HepG2 (cell line): ENCODE results near the gene CRLF1. TPM values are rescaled to one million over a fixed set of nuclear protein-coding genes. Genes with fewer than 3 reads are reported as not detected.
A peak's percentile ranks its signal among the peaks of the same experiment; 100 is the strongest.

Experiments used
- AGO1 ChIP-seq: fragments of 200-400 bp; formaldehyde crosslinking; IDR thresholded peaks from 2 replicates; pipeline ENCODE4 v1.6.1; 2017; ENCODE audit warnings: mild to moderate bottlenecking, low read depth, low read length, moderate library complexity; ENCODE audit not compliant: poor library complexity, severe bottlenecking
- CREM ChIP-seq, 2 experiments: sonication (generic) in 1 of 2; formaldehyde crosslinking in 1 of 2; IDR thresholded peaks; 2 replicates each; pipeline versions ENCODE4 v1.4.0 to v1.6.1; 2016 to 2020; ENCODE audit warnings: antibody characterized with exemption in 1 of 2, mild to moderate bottlenecking in 1 of 2, missing genetic modification reagents in 1 of 2
- E2F5 ChIP-seq: sonication (generic); formaldehyde crosslinking; conservative IDR thresholded peaks from 2 replicates; pipeline ENCODE4 v1.4.0; 2020; ENCODE audit warnings: missing genetic modification reagents
- HMG20A ChIP-seq: IDR thresholded peaks from 2 replicates; pipeline ENCODE4 v1.6.1; 2016; ENCODE audit warnings: borderline replicate concordance
- KDM2A ChIP-seq: sonication (generic); formaldehyde crosslinking; IDR thresholded peaks from 2 replicates; pipeline ENCODE4 v1.4.0; 2020; ENCODE audit warnings: low read depth, missing genetic modification reagents, borderline replicate concordance
- MBNL3 ChIP-seq: fragments of 250-450 bp; sonication (Bioruptor Pico); conservative IDR thresholded peaks from 2 replicates; pipeline ENCODE4 v1.8.0; 2022; ENCODE audit warnings: mild to moderate bottlenecking, inconsistent platforms
- MTF2 ChIP-seq: sonication (generic); formaldehyde crosslinking; IDR thresholded peaks from 2 replicates; pipeline ENCODE4 v1.5.0; 2020; ENCODE audit warnings: missing genetic modification reagents, borderline replicate concordance
- PAX8 ChIP-seq: sonication (generic); formaldehyde crosslinking; IDR thresholded peaks from 2 replicates; pipeline ENCODE4 v1.8.0; 2022; ENCODE audit warnings: mild to moderate bottlenecking, missing genetic modification reagents, borderline replicate concordance
- PCBP1 ChIP-seq: fragments of 200-400 bp; formaldehyde crosslinking; IDR thresholded peaks from 2 replicates; pipeline ENCODE4 v1.6.1; 2017; ENCODE audit warnings: mild to moderate bottlenecking, low read depth, low read length, borderline replicate concordance
- RAD21 ChIP-seq: fragments of 450-650 bp; formaldehyde crosslinking; IDR thresholded peaks from 2 replicates; pipeline ENCODE4 v1.5.0; 2020; ENCODE audit warnings: mild to moderate bottlenecking
- RBM22 ChIP-seq: fragments of 200-400 bp; formaldehyde crosslinking; optimal IDR thresholded peaks from 2 replicates; pipeline ENCODE3; 2017; ENCODE audit warnings: mild to moderate bottlenecking, low read length, moderate library complexity
- RORA ChIP-seq: sonication (generic); formaldehyde crosslinking; IDR thresholded peaks from 2 replicates; pipeline ENCODE4 v1.5.0; 2020; ENCODE audit warnings: mild to moderate bottlenecking, missing genetic modification reagents, moderate library complexity
- SAP130 ChIP-seq: IDR thresholded peaks from 2 replicates; pipeline ENCODE4 v1.6.1; 2016; ENCODE audit warnings: low read depth
- STAT5B ChIP-seq: sonication (generic); formaldehyde crosslinking; IDR thresholded peaks from 2 replicates; pipeline ENCODE4 v1.4.0; 2020; ENCODE audit warnings: missing genetic modification reagents
- ZBTB2 ChIP-seq: sonication (generic); formaldehyde crosslinking; IDR thresholded peaks from 2 replicates; pipeline ENCODE4 v1.8.0; 2022; ENCODE audit warnings: low read depth, missing genetic modification reagents
- ZBTB42 ChIP-seq: sonication (generic); formaldehyde crosslinking; IDR thresholded peaks from 2 replicates; pipeline ENCODE4 v1.5.0; 2020; ENCODE audit warnings: mild to moderate bottlenecking, missing genetic modification reagents
- ZFP82 ChIP-seq: sonication (generic); formaldehyde crosslinking; IDR thresholded peaks from 2 replicates; pipeline ENCODE4 v1.5.1; 2020; ENCODE audit warnings: mild to moderate bottlenecking, missing genetic modification reagents, borderline replicate concordance
- ZMYM4 ChIP-seq: sonication (generic); formaldehyde crosslinking; IDR thresholded peaks from 2 replicates; pipeline ENCODE4 v1.8.1; 2023; ENCODE audit warnings: mild to moderate bottlenecking, missing genetic modification reagents
- ZNF225 ChIP-seq: sonication (generic); formaldehyde crosslinking; IDR thresholded peaks from 2 replicates; pipeline ENCODE4 v1.4.0; 2020; ENCODE audit warnings: mild to moderate bottlenecking, missing genetic modification reagents
- ZNF503 ChIP-seq: sonication (generic); formaldehyde crosslinking; IDR thresholded peaks from 2 replicates; pipeline ENCODE4 v1.4.0; 2020; ENCODE audit warnings: missing genetic modification reagents
- ZNF768 ChIP-seq: sonication (generic); formaldehyde crosslinking; IDR thresholded peaks from 2 replicates; pipeline ENCODE4 v1.4.0; 2020; ENCODE audit warnings: missing genetic modification reagents
- polyA plus RNA-seq, 8 experiments: library from polyadenylated mRNA; depleted of rRNA in 3 of 8; stranded (reverse) in 7 of 8; unstranded in 1 of 8; fragments of >200 nt; fragmentation: Illumina TruSeq in 4 of 8; extraction: Trizol in 4 of 8; gene quantifications; 2 replicates each; pipeline versions ENCODE4 v1.2.1 to v1.2.3, GENCODE V29; 2011 to 2016; ENCODE audit warnings: low read depth in 4 of 8, missing spikeins in 1 of 8, mixed read lengths in 1 of 8; ENCODE audit not compliant: insufficient read depth in 1 of 8
- total RNA-seq, 5 experiments: library from RNA; depleted of rRNA; stranded (reverse); fragments of >200 nt; fragmentation: Illumina TruSeq; extraction: Trizol; gene quantifications; 2 replicates each; pipeline ENCODE4 v1.2.3, GENCODE V29; 2016; ENCODE audit warnings: low read depth in 1 of 5

The CRLF1 gene
- total and polyA plus RNA-seq, 2 of the 13 experiments (the other 11 are each of a cell fraction or from before 2014, with no cell fraction given): 217 to 296 TPM

- TF ChIP-seq KDM2A (CRISPR knock-in tag) (peak; percentile 63; the same call in 1 of the 2 replicates), ZNF225 (peak; percentile 28; the same call in 1 of the 2 replicates), AGO1 (peak; percentile 18), MBNL3 (CRISPR knock-in tag) (no peak), SAP130 (CRISPR knock-in tag) (peak; percentile 18; the same call in 1 of the 2 replicates), RAD21 (CRISPR knock-in tag) (peak; percentile 60), MTF2 (CRISPR knock-in tag) (no peak), ZBTB2 (no peak), E2F5 (CRISPR knock-in tag) (no peak), ZFP82 (CRISPR knock-in tag) (no peak), PAX8 (CRISPR knock-in tag) (no peak), ZNF768 (CRISPR knock-in tag) (peak; percentile 11; the same call in 1 of the 2 replicates), ZMYM4 (CRISPR knock-in tag) (no peak), HMG20A (no peak), ZNF503 (no peak), PCBP1 (0 out of 2 replicates have a peak, but pooled peaks have one; percentile 42), STAT5B (CRISPR knock-in tag) (no peak), CREM (IDR thresholded peaks at IDR 0.05) (peak; percentile 13; the same call in 1 of the 2 replicates), CREM (CRISPR knock-in tag; IDR thresholded peaks at IDR 0.05) (no peak), RBM22 (peak; percentile 37), ZBTB42 (CRISPR knock-in tag) (no peak), RORA (CRISPR knock-in tag) (no peak)
These were observed 16.0 kb downstream of the CRLF1 start (continued) for GRCh38 chr19:18590273-18591272.
